ENCODE data around the gene EPHB1.

DNA sequence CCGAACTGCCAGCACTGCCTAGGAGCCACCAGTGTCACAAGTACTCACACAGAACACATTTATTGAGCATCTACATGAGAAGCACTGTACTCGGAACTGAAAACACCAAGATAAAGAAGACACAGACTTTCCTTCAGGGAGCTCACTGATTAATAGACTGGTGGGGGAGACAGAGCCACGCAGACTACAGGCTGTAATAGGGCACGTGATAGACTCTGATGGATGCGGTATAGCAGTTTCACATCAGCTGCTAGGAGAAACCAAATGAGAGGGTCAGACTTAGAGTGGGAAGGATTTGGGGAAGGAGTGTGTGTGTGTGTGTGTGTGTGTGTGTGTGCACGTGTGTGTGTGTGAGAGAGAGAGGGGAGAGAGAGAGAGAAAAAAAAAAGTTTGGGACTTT, 12.1 kb downstream of the EPHB1 start:
- TF ChIP-seq, protein P1, sequence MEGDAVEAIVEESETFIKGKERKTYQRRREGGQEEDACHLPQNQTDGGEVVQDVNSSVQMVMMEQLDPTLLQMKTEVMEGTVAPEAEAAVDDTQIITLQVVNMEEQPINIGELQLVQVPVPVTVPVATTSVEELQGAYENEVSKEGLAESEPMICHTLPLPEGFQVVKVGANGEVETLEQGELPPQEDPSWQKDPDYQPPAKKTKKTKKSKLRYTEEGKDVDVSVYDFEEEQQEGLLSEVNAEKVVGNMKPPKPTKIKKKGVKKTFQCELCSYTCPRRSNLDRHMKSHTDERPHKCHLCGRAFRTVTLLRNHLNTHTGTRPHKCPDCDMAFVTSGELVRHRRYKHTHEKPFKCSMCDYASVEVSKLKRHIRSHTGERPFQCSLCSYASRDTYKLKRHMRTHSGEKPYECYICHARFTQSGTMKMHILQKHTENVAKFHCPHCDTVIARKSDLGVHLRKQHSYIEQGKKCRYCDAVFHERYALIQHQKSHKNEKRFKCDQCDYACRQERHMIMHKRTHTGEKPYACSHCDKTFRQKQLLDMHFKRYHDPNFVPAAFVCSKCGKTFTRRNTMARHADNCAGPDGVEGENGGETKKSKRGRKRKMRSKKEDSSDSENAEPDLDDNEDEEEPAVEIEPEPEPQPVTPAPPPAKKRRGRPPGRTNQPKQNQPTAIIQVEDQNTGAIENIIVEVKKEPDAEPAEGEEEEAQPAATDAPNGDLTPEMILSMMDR (IDR thresholded peaks at IDR 0.05) = no peak
- no peak for TF ChIP-seq POLR2A (IDR thresholded peaks at IDR 0.05)

All from thyroid gland (tissue), 4 donors.